ENCODE measurements around the gene SUGP1.
A peak's percentile ranks its signal among the peaks of the same experiment; 100 is the strongest.
"Not testable (repeated sequence)": the region's sequence is repeated elsewhere in the genome, so short reads cannot be mapped to it uniquely, and the experiment has no call there.

The SUGP1 gene

GRCh38 chr19:19320361-19321140 lies at the start of gene SUGP1, which contains the start of gene MAU2:
TSS of gene SUGP1 (minus strand) at chr19:19320509. CDS start at chr19:19320496, 13 bp downstream.
TSS of gene MAU2 (plus strand) at chr19:19320829. CDS start at chr19:19320860, 31 bp downstream.
- DNase-seq = peak; percentile 71 to 86 (median 80)

- DNase-seq = no peak
Observed at GRCh38 chr19:19368087-19368486, 47.8 kb upstream of the SUGP1 start.

DNA sequence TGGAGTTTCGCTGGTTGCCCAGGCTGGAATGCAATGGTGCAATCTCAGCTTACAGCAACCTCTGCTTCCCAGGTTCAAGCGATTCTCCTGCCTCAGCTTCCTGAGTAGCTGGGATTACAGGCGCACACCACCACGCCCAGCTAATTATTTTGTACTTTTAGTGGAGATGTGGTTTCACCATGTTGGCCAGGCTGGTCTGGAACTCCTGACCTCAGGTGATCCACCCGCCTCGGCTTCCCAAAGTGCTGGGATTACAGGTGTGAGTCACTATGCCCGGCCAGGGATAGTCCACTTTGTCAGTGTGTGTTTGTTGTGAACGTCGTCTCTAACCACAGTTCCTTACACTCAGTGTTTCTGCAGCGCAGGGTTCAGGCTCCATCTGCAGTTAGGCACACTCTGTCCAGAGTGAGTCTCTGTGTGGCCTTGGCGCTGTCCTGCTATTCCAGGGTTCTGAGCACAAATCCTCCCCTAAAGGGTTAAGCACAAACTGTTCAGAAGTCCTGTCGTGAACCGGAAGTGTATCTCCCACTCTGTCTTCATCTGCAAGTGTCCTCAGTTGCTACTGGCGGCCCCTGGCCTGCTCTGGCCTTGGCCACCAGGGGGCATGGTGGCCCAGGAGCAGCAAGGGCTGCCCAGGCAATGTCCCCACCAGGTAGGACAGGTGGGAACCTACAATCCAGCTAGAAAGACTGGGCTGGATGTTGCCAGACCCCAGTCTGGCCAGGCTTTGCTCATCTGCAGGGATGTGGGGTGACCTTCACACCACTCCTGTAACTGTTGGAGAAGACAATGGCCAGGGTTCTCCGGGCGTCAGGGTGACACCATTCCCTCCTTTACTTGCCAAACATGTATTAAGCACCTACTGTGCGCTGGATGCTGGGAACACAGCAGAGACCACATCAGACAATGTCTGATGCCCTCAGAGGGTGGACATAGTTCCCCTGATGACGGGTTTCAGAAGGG lies 46.4 kb upstream of the SUGP1 start:
- peak; percentile 37 to 65 (median 50) for DNase-seq

DNA sequence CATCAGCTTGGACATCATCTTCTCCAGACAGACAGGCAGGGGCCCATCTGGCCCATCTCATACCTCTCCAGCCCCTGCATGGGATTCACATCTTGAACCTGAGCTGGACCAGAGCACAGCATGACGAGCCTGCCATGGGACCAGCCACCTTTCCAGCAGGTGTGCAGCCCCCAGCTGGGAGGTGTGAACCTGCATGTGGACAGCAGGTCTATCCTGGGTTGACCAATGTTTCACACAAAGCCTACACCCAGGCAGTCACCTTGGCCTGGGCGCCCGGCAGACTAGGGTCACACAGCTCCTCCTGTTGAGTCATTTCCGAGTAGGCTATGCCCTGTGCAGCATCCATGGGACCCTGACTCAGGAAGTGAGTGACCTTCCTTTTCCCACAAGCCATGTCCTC lies 41.8 kb upstream of the SUGP1 start:
- DNase-seq = no peak

DNA sequence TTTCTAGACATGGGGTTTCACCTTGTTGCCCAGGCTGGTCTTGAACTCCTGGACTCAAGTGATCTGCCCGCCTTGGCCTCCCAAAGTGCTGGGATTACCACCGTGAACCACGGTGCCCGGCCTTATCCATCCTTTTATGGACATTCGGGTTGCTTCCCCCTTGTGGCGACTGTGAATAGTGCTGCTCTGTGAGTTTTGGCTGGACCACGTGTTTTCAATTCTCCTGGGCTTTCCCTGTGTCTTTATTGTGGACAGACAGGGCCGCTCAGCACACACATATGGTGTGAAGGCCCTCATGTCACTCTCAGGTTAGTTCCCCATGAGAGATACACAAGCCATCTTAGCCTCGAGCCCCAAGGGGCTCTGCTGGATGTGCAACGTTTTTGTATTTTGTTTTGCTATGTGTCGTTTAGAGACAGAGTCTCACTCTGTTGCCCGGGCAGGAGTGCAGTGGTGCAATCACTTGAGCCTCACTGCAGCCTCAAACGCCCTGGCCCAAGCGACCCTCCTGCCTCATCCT lies 40.8 kb upstream of the SUGP1 start:
- peak; percentile 16 to 53 (median 32) for DNase-seq

GRCh38 chr19:19356901-19357566 lies 36.7 kb upstream of the SUGP1 start:
- DNase-seq = no peak

DNA sequence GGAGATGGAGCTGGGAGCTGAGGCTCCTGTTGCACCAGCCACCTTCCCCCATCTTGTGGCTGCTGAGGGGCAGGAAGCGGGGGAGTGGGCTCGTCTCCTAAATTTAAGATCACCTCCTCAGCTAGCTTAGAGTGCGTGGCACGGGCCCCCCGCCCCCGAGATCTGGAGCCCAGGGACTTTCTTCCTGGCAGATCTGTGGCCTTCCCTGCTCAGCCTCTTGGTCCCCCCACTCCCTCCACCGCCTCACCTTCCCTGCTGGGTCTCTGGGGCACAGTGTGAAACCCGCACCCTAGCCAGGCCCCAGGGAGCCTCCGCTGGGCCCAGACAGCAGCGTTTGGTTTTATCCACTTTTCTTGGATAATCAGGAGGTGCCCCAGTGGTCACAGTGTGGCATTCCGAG lies 36.2 kb upstream of the SUGP1 start:
- no peak for DNase-seq

- DNase-seq = no peak
Observed at GRCh38 chr19:19355606-19356139, 35.4 kb upstream of the SUGP1 start.

DNA sequence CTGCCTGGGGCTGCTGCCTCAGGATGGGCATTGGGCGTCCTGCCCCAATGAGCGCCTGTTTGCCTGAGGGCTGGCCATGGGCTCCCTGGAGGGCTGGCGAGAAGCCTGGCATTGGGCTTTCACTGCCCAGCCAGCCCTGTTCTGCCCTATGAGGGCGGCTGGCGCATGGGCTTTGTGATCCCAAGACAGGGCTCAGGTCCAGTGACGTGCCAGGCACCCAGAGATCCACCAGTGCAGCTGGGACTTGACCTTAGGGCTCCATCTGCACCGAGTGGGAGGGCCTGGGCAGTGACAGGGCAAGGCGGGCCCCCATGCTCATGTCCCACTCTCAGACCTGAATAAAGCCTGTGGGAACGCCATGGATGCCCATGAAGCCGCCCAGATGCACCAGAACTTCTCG lies 34.6 kb upstream of the SUGP1 start:
- no peak for DNase-seq

GRCh38 chr19:19354007-19354406 lies 33.7 kb upstream of the SUGP1 start:
- no peak for DNase-seq

GRCh38 chr19:19352823-19353222 lies 32.5 kb upstream of the SUGP1 start:
- no peak for DNase-seq

- not testable (repeated sequence) for DNase-seq
Observed at GRCh38 chr19:19350756-19351155, 30.4 kb upstream of the SUGP1 start.

- DNase-seq = no peak
Observed at GRCh38 chr19:19349365-19349764, 29.1 kb upstream of the SUGP1 start.

GRCh38 chr19:19348266-19348665 lies 28.0 kb upstream of the SUGP1 start:
- DNase-seq = no peak

DNA sequence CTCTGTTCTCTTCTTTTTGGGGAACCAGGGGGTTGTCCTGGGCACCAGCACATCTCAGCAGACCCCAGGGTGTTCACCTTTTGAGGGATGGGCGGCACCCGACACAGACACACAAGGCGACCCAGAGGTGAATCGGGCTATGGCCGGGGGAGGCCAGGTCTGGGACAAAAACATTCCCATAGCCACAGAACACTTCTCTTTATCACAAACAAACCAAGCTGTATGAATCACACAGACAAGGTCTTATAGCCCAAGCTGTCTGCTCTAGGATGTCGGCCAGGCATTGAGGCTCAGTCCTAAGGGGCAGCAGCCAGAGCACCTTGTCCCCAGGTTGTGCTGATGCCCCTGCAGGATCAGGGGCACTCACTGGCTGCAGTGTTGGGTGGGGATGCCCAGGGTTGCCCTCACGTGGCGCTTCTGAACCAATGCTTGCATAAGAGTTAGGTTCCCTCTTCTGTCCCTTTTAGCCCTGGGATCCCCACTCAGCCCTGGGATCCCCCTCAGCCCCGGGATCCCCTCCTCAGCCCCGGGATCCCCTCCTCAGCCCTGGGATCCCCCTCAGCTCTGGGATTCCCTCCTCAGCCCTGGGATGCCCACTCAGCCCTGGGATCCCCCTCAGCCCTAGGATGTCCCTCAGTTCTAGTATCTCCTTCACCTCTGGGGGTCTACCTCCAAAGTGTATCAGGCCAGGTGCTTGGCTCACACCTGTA lies 27.2 kb upstream of the SUGP1 start:
- DNase-seq = no peak

- no peak for DNase-seq
Observed at GRCh38 chr19:19345970-19346369, 25.7 kb upstream of the SUGP1 start.

DNA sequence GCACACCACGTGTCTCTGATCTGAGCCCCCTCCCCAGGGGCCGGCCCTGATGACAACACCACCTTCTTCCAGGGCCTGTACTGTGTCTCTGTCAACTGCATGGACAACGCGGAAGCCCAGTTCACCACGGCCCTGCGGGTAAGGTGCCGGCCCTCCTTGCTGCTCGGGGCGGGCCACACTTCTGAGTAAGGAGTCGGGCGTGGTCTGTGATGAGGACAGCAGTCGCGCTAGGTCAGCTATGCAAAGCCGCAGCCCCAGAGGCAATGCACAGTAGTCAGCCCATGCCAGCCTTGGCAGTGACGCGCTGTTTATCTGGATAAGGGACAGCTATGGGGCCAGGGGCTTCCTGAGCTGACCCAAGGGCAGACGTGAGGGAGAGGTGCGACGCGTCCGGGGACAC lies 24.9 kb upstream of the SUGP1 start:
- no peak for DNase-seq

DNA sequence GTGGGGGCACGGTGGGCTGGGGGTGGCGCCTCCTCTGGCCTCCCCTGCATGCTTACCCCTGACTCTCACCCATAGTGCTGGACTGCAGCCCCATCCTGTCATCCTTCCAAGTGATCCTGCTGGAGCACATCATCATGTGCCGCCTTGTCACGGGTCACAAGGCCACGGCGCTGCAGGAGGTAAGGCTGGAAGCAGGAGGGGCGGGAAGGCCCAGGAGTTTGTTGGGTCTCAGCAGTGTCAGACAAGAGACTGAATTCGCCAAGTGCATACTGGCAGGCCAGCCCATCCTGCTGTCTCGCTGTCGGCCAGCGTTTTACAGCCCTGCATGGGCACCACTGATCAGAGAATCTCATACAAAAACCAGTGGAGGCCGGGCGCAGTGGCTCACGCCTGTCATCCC lies 23.5 kb upstream of the SUGP1 start:
- DNase-seq = no peak

DNA sequence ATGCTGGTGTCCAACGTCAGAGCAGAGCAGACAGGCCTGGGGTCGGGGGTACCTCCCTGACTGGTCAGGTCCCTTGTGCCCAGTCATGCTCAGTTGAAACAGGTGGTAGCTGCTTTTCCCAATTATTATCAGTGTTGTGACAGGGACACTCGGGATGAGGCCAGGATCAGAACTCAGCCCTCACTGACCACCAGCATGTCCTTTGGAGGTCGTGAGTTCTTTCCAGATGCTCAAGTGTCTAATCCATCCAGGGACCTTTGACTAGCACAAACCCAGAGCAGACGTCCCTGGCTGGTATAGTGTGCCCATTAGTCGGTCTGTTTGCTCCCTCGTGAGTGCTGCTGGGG lies 22.7 kb upstream of the SUGP1 start:
- DNase-seq = no peak

DNA sequence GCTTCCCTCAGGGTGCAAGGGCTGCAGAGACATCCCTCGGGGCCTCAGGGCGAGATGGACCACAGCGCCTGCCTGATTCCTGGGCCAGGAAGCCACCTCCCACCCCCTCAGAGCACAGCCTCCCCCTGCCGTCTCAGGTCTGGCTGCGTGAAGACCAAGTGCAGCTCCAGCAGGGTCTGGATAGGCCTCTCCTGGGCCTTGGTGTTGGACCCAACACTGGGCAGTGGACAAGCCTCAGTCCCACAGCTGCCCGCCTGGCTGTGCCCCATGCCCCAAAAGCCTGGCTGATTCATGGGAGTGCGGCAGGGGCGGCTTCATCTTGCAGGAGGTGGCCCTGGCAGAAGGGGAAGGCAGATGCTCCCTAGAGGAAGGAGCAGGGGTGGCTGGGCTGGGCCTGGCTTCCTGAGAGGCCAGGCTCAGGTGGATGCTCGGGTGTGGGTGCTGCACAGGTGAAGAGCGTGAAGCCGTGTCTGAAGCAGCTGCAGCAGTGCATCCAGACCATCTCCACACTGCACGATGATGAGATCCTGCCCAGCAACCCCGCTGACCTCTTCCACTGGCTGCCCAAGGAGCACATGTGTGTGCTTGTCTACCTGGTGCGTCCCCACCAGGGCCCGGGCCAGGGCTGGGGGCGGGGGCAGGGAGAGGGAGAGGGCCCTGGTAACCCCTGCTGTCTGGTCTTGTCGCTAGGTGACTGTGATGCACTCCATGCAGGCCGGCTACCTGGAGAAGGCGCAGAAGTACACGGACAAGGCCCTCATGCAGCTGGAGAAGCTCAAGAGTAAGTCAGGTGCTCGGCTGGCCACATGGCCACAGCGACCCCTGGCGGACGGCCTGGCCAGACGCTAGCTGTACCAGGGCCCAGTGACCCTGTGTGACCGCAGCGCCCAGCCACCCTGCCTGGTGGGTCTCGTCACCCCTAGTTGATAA lies 22.0 kb upstream of the SUGP1 start:
- DNase-seq = no peak

DNA sequence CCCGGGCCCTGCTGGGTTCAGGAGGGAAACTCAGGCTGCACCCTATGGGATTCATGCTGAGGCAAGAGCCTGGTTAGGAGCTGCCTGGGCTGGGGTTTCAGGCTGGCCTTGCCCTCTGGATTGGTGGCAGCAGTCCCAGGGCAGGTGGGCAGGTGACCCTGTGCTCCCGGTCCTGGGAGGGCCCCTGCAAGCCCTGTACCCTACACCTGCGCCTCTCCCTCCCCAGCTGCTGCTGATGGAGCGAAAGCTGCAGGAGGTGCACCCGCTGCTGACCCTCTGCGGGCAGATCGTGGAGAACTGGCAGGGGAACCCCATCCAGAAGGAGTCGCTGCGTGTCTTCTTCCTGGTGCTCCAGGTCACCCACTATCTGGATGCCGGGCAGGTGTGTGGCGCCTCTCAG lies 20.7 kb upstream of the SUGP1 start:
- DNase-seq = no peak
